Astrocyte of the cerebellum (primary cell): Measurements from ENCODE around the gene SARS2.

Experiments
- DNase-seq: peaks from one replicate; pipeline ENCODE4 v3.0.0-alpha.2; 2011; ENCODE audit warnings: low read depth
- H3K4me3 ChIP-seq: 2 replicates; pipeline ENCODE4 v1.5.1; 2011; ENCODE audit warnings: mild to moderate bottlenecking, low read depth, low read length, moderate library complexity
- in situ Hi-C: cut with HindIII; loops from 2 replicates; pipeline ENCODE4 v1.10.0; 2017; ENCODE audit warnings: low sequenced_read_pairs
- TF ChIP-seq, protein P1 (sequence below): IDR thresholded peaks from 2 replicates; pipeline ENCODE4 v1.5.1; 2012; ENCODE audit warnings: low read length, low read depth, moderate library complexity, mild to moderate bottlenecking; ENCODE audit errors: missing control alignments

SARS2 gene, protein sequence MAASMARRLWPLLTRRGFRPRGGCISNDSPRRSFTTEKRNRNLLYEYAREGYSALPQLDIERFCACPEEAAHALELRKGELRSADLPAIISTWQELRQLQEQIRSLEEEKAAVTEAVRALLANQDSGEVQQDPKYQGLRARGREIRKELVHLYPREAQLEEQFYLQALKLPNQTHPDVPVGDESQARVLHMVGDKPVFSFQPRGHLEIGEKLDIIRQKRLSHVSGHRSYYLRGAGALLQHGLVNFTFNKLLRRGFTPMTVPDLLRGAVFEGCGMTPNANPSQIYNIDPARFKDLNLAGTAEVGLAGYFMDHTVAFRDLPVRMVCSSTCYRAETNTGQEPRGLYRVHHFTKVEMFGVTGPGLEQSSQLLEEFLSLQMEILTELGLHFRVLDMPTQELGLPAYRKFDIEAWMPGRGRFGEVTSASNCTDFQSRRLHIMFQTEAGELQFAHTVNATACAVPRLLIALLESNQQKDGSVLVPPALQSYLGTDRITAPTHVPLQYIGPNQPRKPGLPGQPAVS

DNA sequence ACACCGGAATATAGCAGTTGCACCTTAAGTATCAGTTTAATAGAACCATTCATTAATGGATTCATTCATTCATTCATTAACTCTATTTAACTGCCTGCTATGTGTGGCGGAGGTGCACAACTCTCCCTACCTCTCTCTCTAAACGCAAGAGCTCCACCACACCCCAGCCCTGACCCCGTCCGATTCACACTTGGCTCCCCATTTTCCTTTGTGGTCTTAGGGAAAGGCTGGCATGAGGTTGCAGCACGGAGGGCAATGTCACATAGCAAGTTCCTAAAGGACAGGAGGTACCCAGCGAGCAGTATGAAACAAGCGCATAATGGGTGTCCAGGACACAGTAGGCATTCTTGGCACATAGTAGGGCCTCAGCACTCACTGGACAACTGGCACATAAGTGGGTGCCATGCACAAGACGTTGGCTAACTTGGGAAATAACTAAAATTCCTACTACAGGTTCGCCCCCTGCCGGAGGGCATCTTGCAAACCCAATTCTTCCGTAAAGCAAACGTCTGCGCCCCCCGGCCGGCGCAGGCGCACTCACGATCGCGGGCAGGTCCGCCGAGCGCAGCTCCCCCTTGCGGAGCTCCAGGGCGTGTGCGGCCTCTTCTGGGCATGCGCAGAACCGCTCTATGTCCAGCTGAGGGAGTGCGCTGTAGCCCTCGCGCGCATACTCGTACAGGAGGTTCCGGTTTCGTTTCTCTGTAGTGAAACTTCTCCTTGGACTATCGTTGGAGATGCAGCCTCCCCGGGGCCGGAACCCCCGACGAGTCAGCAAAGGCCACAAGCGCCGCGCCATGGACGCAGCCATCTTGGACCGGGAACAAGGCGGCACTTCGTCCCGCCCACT, at the start of gene SARS2:
SARS2 (minus strand) TSS at position 835 of the 847 bp plus-strand sequence; CDS start at position 808, 27 bp downstream.
- in situ Hi-C loops, result no loop called here
- peak; percentile 86 for DNase-seq
- TF ChIP-seq, protein P1, sequence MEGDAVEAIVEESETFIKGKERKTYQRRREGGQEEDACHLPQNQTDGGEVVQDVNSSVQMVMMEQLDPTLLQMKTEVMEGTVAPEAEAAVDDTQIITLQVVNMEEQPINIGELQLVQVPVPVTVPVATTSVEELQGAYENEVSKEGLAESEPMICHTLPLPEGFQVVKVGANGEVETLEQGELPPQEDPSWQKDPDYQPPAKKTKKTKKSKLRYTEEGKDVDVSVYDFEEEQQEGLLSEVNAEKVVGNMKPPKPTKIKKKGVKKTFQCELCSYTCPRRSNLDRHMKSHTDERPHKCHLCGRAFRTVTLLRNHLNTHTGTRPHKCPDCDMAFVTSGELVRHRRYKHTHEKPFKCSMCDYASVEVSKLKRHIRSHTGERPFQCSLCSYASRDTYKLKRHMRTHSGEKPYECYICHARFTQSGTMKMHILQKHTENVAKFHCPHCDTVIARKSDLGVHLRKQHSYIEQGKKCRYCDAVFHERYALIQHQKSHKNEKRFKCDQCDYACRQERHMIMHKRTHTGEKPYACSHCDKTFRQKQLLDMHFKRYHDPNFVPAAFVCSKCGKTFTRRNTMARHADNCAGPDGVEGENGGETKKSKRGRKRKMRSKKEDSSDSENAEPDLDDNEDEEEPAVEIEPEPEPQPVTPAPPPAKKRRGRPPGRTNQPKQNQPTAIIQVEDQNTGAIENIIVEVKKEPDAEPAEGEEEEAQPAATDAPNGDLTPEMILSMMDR, result peak; percentile 100
- peak within 1 kb of the TSS; percentile 97 for H3K4me3 ChIP-seq

DNA sequence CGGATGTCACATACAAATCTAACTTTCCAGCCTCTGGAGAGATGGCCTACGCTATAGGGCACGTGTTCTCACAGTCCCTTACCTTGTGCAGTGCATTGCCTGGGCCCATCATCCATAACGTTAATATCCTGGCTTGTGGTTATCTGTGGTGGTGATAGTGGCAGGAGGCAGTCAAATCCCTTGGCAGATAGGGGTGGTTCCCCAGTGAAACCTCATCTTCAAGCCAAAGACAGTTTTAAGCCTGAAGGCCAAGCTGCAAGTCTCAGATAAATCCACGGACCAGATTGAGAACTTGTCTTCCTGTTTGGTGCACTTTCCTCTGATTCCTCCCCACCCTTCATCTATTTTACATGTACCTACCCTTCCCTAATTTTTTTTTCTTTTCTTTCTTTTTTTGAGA, 49.2 kb upstream of the SARS2 start:
- DNase-seq, result no peak
- in situ Hi-C loops, result no loop called here
- H3K4me3 ChIP-seq, result no peak overlapping the region
- TF ChIP-seq, protein P1, result no peak

DNA sequence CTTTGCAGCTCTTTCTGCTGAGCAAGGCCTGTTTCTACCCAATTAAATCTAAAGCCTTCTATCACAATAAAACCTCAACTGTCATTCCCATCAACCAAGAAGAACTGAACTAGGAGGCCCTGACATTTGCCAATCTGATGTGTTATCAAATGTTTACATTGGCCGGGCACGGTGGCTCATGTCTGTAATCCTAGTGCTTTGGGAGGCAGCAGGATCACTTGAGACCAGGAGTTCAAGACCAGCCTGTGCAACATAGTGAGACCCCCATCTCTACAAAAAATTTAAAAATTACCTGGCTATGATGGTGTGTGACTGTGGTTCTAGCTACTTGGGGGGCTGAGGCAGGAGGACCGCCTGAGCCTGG, 47.7 kb upstream of the SARS2 start:
- TF ChIP-seq, protein P1, result no peak
- no peak overlapping the region for H3K4me3 ChIP-seq
- in situ Hi-C loops, result no loop called here
- DNase-seq, result no peak

DNA sequence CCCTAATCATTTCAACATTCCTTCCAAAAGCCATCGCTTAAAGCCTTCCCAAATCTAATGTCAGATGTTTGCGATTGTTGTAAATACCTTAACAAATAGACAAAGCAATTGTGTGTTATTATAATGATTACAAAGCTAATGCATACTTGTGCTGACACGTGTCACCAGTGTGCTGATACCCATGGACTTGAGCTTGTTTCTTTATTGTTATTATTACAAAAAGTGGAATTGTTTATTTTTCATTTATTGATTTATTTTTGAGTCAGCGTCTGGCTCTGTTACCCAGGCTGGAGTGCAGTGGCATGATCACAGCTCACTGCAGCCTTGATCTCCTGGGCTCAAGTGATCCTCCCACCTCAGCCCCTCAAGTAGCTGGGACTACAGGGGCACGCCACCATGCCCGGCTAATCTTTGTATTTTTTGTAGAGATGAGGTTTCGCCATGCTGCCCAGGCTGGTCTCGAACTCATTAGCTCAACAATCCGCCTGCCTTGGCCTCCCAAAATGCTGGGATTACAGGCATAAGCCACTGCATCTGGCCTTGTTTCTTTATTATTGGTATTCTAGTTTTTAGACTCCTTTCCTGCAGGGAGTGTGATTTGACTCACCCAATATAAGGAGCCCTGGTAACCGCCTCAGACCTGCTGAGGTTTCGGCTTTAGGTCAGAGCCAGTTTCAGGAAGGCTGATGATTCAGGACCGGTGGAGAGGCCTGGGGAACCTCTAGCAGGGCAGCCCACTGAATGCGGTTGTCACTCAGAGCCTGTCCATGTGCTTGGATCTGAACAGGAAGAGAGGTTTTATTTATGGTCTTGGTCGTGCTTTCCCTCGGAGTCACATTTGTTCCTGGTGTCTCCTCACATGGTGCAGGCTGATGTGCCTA, 47.1 kb upstream of the SARS2 start:
- TF ChIP-seq, protein P1, result no peak
- no peak for DNase-seq
- in situ Hi-C loops, result no loop called here
- no peak overlapping the region for H3K4me3 ChIP-seq

DNA sequence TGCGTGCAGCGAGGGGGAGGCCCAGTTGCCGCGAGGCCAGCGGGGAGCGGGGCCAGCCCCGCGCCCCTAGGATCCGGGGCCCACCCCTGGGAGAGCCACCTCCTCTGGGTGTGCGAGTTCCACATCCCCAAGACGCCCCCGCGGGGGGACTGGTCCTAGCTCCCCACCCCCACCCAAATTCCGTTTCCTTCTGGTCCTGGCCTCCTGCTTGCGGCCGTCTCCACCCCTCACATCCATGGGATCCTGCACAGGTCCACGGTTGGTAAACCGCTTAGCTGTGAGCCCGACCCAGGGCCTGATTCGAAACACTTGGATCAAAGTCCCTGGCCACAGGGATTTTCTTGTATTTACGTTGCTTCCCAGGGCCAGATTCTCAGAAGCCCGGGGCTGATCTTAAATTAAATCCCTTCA, 45.3 kb upstream of the SARS2 start:
- DNase-seq, result no peak
- in situ Hi-C loops, result no loop called here
- peak overlapping the region; percentile 76 for H3K4me3 ChIP-seq
- TF ChIP-seq, protein P1, result no peak
